Lower lobe of right lung (tissue), 2 donors: Measurements from ENCODE around the gene CCNT2. TPM values are rescaled to one million over a fixed set of nuclear protein-coding genes. Genes with fewer than 3 reads are reported as not detected.
A peak's percentile ranks its signal among the peaks of the same experiment; 100 is the strongest.

ENCODE experiments used
- ATAC-seq, 2 donors: fragments of 200-7000 bp; cut with Tn5 transposase; one replicate each; pipeline ENCODE4 v1.9.1; 2020 to 2022; ENCODE audit warnings: mild to moderate bottlenecking in 2 of 2, moderate library complexity in 2 of 2
- DNase-seq: peaks from one replicate; pipeline ENCODE4 v3.0.0-alpha.2; 2020
- H3K27ac ChIP-seq: fragments of 200-600 bp; one replicate; pipeline ENCODE4 v1.8.0; 2022
- H3K27me3 ChIP-seq: fragments of 200-600 bp; one replicate; pipeline ENCODE4 v1.8.0; 2022; ENCODE audit warnings: low read depth
- H3K36me3 ChIP-seq: fragments of 200-600 bp; one replicate; pipeline ENCODE4 v1.8.0; 2022; ENCODE audit warnings: mild to moderate bottlenecking
- H3K4me1 ChIP-seq: fragments of 200-600 bp; one replicate; pipeline ENCODE4 v1.8.0; 2022
- H3K4me3 ChIP-seq: fragments of 200-600 bp; one replicate; pipeline ENCODE4 v1.8.0; 2022; ENCODE audit warnings: mild to moderate bottlenecking
- H3K9me3 ChIP-seq: fragments of 200-600 bp; one replicate; pipeline ENCODE4 v1.8.0; 2022
- intact Hi-C: fragments of 100-400 bp; cut with DNase I; formaldehyde crosslinking; loops from one replicate; pipeline ENCODE4 v1.11.0; 2022
- total RNA-seq: library from RNA; stranded (reverse); fragmentation: NEBNext Ultra II Directional; extraction: Animal tissue kit (Norgen Biotek cat#: 25700); gene quantifications from one replicate; pipeline ENCODE4 v1.2.1, GENCODE V29; 2021
- TF ChIP-seq, protein P1 (sequence below): fragments of 200-600 bp; IDR thresholded peaks from one replicate; pipeline ENCODE4 v1.8.0; 2022; ENCODE audit warnings: antibody characterized with exemption, mild to moderate bottlenecking
- donor health status: DM: no; HTN: yes; CAD: no; lungs with severe emphysema.

The CCNT2 gene
- total RNA-seq, 1 donor from 2014 or later = 44.0 TPM

- DNase-seq (no peak), ATAC-seq (no peak)
- intact Hi-C loops = no loop called here
- TF ChIP-seq, protein P1, sequence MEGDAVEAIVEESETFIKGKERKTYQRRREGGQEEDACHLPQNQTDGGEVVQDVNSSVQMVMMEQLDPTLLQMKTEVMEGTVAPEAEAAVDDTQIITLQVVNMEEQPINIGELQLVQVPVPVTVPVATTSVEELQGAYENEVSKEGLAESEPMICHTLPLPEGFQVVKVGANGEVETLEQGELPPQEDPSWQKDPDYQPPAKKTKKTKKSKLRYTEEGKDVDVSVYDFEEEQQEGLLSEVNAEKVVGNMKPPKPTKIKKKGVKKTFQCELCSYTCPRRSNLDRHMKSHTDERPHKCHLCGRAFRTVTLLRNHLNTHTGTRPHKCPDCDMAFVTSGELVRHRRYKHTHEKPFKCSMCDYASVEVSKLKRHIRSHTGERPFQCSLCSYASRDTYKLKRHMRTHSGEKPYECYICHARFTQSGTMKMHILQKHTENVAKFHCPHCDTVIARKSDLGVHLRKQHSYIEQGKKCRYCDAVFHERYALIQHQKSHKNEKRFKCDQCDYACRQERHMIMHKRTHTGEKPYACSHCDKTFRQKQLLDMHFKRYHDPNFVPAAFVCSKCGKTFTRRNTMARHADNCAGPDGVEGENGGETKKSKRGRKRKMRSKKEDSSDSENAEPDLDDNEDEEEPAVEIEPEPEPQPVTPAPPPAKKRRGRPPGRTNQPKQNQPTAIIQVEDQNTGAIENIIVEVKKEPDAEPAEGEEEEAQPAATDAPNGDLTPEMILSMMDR = no peak
- H3K27ac ChIP-seq = no peak overlapping the region
- H3K36me3 ChIP-seq = no peaks in the 10 kb centered on the region
- no peak overlapping the region for H3K4me3 ChIP-seq
- no peaks in the 10 kb centered on the region for H3K4me1 ChIP-seq
- no peaks in the 10 kb centered on the region for H3K27me3 ChIP-seq
- peaks cover under 1% of the 10 kb centered on the region for H3K9me3 ChIP-seq
Measured at GRCh38 chr2:134979221-134979620, 60.6 kb downstream of the CCNT2 start.

- TF ChIP-seq, protein P1 = no peak
- H3K4me3 ChIP-seq = no peak overlapping the region
- no peaks in the 10 kb centered on the region for H3K4me1 ChIP-seq
- H3K27me3 ChIP-seq = no peaks in the 10 kb centered on the region
- H3K27ac ChIP-seq = no peak overlapping the region
- ATAC-seq = no peak
- H3K9me3 ChIP-seq = no peaks in the 10 kb centered on the region
- intact Hi-C loops = no loop called here
- no peak for DNase-seq
- H3K36me3 ChIP-seq = no peaks in the 10 kb centered on the region
Measured at GRCh38 chr2:134980639-134981038, 62.0 kb downstream of the CCNT2 start.

GRCh38 chr2:134982603-134983002, 64.0 kb downstream of the CCNT2 start:
- H3K4me3 ChIP-seq = no peak overlapping the region
- intact Hi-C loops = no loop called here
- H3K27me3 ChIP-seq = no peaks in the 10 kb centered on the region
- H3K9me3 ChIP-seq = no peaks in the 10 kb centered on the region
- no peak overlapping the region for H3K27ac ChIP-seq
- no peak for ATAC-seq
- H3K36me3 ChIP-seq = no peaks in the 10 kb centered on the region
- no peaks in the 10 kb centered on the region for H3K4me1 ChIP-seq
- DNase-seq = no peak
- TF ChIP-seq, protein P1 = no peak

DNA sequence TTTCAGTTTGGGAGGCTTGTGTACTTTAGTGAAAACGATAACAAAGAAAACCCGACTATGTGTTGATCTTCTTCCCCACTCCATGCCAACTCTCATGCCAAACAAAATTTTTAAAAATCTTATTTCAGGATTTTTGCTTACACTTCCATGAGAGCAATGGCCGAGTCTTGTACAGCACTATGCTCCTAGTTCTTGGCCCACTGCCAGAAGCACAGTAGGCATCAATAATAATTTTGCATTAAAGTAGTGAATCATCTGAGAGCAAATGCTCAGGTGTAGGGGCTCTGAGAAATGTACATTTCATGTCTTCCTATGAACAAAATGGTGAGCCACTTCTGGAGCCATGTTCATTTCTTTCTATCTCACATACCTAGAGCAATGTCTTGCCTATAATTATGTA, 66.4 kb downstream of the CCNT2 start:
- TF ChIP-seq, protein P1 = no peak
- Histone ChIP-seq H3K4me3 (no peak overlapping the region), H3K36me3 (no peaks in the 10 kb centered on the region), H3K27me3 (no peaks in the 10 kb centered on the region), H3K4me1 (no peaks in the 10 kb centered on the region), H3K27ac (no peak overlapping the region), H3K9me3 (no peaks in the 10 kb centered on the region)
- DNase-seq (no peak), ATAC-seq (no peak)
- intact Hi-C loops = no loop called here

DNA sequence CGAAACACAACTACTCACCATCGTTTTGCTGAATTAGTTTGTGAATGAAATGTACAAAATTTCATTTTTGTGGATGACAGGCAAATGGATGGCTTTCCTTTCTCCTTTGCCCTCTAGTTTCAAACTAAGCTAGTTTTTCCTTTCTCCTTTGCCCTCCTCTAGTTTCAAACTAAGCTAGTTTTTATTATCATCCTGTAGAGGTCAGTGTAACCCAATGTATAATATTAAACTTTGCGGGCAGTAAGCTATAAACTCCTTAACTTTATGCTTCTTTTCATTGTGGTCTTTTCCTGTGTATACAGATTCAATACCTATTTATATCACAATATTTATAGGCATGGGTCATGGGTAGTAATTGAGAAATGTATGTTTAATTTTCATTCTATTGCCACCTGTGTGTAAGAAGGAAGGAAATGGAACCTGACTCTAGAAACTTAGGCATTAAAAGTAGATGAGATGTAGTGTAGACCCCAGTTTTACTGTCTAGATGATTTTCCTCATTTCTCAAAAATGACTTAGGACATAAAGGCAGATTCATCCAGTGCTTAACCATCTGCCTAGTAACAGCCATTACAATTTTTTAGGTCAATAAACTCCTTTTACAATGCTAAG, 70.5 kb downstream of the CCNT2 start:
- TF ChIP-seq, protein P1 = peak; percentile 38
- ATAC-seq (peak in 1 of 2 donors; percentile 40), DNase-seq (no peak)
- H3K9me3 ChIP-seq = no peaks in the 10 kb centered on the region
- no peaks in the 10 kb centered on the region for H3K4me1 ChIP-seq
- H3K36me3 ChIP-seq = no peaks in the 10 kb centered on the region
- no peaks in the 10 kb centered on the region for H3K27me3 ChIP-seq
- no peak overlapping the region for H3K4me3 ChIP-seq
- intact Hi-C loops = no loop called here
- no peak overlapping the region for H3K27ac ChIP-seq
